Activated T-helper 1 cell treated with anti-CD3 and anti-CD28 coated beads, Interleukin-12 subunit alpha, Interleukin-12 subunit beta, Interleukin-2, Interleukin-4 antibody, amounts not matched to agents 30 ng/mL and 10 ng/mL and 1 ng/mL, durations not matched to agents 14 hours and 24 hours and 36 hours (primary cell): ENCODE data around the gene CRYBB1. TPM values are rescaled to one million over a fixed set of nuclear protein-coding genes. Genes with fewer than 3 reads are reported as not detected.

Experiments used
- DNase-seq: peaks from one replicate; pipeline ENCODE4 v3.0.0; 2021; ENCODE audit warnings: low spot score
- H3K27ac Mint-ChIP-seq: one replicate; pipeline ENCODE4 v1.8.0; 2021; ENCODE audit warnings: mild to moderate bottlenecking, mixed read lengths
- H3K27me3 Mint-ChIP-seq: one replicate; pipeline ENCODE4 v1.8.0; 2022; ENCODE audit warnings: mild to moderate bottlenecking, moderate library complexity, mixed read lengths; ENCODE audit not compliant: insufficient read depth
- H3K36me3 Mint-ChIP-seq: one replicate; pipeline ENCODE4 v1.8.0; 2021; ENCODE audit warnings: low read depth, mixed read lengths
- H3K4me1 Mint-ChIP-seq: one replicate; pipeline ENCODE4 v1.8.0; 2021; ENCODE audit warnings: low read depth, mixed read lengths
- H3K4me3 Mint-ChIP-seq: one replicate; pipeline ENCODE4 v1.8.0; 2021; ENCODE audit warnings: mild to moderate bottlenecking, moderate library complexity, mixed read lengths
- H3K9me3 Mint-ChIP-seq: one replicate; pipeline ENCODE4 v1.8.0; 2021; ENCODE audit warnings: mixed read lengths
- intact Hi-C: fragments of 100-400 bp; cut with micrococcal nuclease; formaldehyde crosslinking; loops from one replicate; pipeline ENCODE4 v1.15.1; 2024
- total RNA-seq: library from RNA; stranded (reverse); gene quantifications from 2 replicates; pipeline ENCODE4 v1.2.3, GENCODE V29; 2022

The CRYBB1 gene
- total RNA-seq, 1 donor from 2014 or later: not detected

- H3K4me1 Mint-ChIP-seq: peaks cover 79% of the 10 kb centered on the region
- H3K9me3 Mint-ChIP-seq: no peaks in the 10 kb centered on the region
- H3K27me3 Mint-ChIP-seq: no peaks in the 10 kb centered on the region
- intact Hi-C loops: loop anchor here (1.0 to 5.0 kb wide), 8 partner anchors 11 to 159 kb away; partner anchors contain the start of genes HPS4, SRRD and TFIP11
- peak; percentile 74 for DNase-seq
- peaks cover 12% of the 10 kb centered on the region for H3K36me3 Mint-ChIP-seq
- H3K27ac Mint-ChIP-seq: peak within 1 kb of the TSS; percentile 94
- H3K4me3 Mint-ChIP-seq: peak within 1 kb of the TSS; percentile 95
Measured at GRCh38 chr22:26589845-26590736, 27.7 kb downstream of the CRYBB1 start, which contains the start of gene TPST2. TPST2 (minus strand) TSS chr22:26590132; CDS start chr22:26541630, 48,502 bp downstream.

GRCh38 chr22:26589367-26589844, 28.4 kb downstream of the CRYBB1 start:
- H3K27ac Mint-ChIP-seq: peak overlapping the region; percentile 81
- intact Hi-C loops: loop anchor here (5.0 kb wide), 1 partner anchor 42 kb away; no protein-coding TSS in a partner anchor
- no peaks in the 10 kb centered on the region for H3K9me3 Mint-ChIP-seq
- H3K4me1 Mint-ChIP-seq: peaks cover 80% of the 10 kb centered on the region
- peak; percentile 11 for DNase-seq
- no peaks in the 10 kb centered on the region for H3K27me3 Mint-ChIP-seq
- peak overlapping the region; percentile 90 for H3K4me3 Mint-ChIP-seq
- H3K36me3 Mint-ChIP-seq: peaks cover 12% of the 10 kb centered on the region

- peak overlapping the region; percentile 90 for H3K4me3 Mint-ChIP-seq
- H3K4me1 Mint-ChIP-seq: peaks cover 80% of the 10 kb centered on the region
- DNase-seq: no peak
- H3K9me3 Mint-ChIP-seq: no peaks in the 10 kb centered on the region
- peaks cover 17% of the 10 kb centered on the region for H3K36me3 Mint-ChIP-seq
- peak overlapping the region; percentile 81 for H3K27ac Mint-ChIP-seq
- H3K27me3 Mint-ChIP-seq: no peaks in the 10 kb centered on the region
- intact Hi-C loops: loop anchor here (5.0 kb wide), 1 partner anchor 42 kb away; no protein-coding TSS in a partner anchor
Measured at GRCh38 chr22:26588729-26589366, 29.0 kb downstream of the CRYBB1 start.

- peaks cover 75% of the 10 kb centered on the region for H3K4me1 Mint-ChIP-seq
- peak overlapping the region; percentile 35 for H3K27ac Mint-ChIP-seq
Measured at GRCh38 chr22:26587991-26588613, 29.7 kb downstream of the CRYBB1 start.

GRCh38 chr22:26586556-26587325, 31.1 kb downstream of the CRYBB1 start:
- intact Hi-C loops: loop anchor here (5.0 kb wide), 1 partner anchor 39 kb away; no protein-coding TSS in a partner anchor
- Mint-ChIP-seq H3K4me1 (peaks cover 66% of the 10 kb centered on the region), H3K27me3 (no peaks in the 10 kb centered on the region), H3K27ac (peak overlapping the region; percentile 48), H3K36me3 (peaks cover 23% of the 10 kb centered on the region), H3K4me3 (peak overlapping the region; percentile 49), H3K9me3 (no peaks in the 10 kb centered on the region)
- DNase-seq: no peak

More at GRCh38 chr22:26587991-26588613, 29.7 kb downstream of the CRYBB1 start:
- H3K4me3 Mint-ChIP-seq: peak overlapping the region; percentile 90
- intact Hi-C loops: loop anchor here (5.0 kb wide), 1 partner anchor 41 kb away; no protein-coding TSS in a partner anchor
- no peaks in the 10 kb centered on the region for H3K9me3 Mint-ChIP-seq
- DNase-seq: no peak
- peaks cover 17% of the 10 kb centered on the region for H3K36me3 Mint-ChIP-seq
- H3K27me3 Mint-ChIP-seq: no peaks in the 10 kb centered on the region

- peak overlapping the region; percentile 30 for H3K4me3 Mint-ChIP-seq
- peak overlapping the region; percentile 23 for H3K27ac Mint-ChIP-seq
- DNase-seq: no peak
- no peaks in the 10 kb centered on the region for H3K9me3 Mint-ChIP-seq
- H3K36me3 Mint-ChIP-seq: peaks cover 25% of the 10 kb centered on the region
- no peaks in the 10 kb centered on the region for H3K27me3 Mint-ChIP-seq
- intact Hi-C loops: loop anchor here (5.0 kb wide), 1 partner anchor 38 kb away; no protein-coding TSS in a partner anchor
- peaks cover 72% of the 10 kb centered on the region for H3K4me1 Mint-ChIP-seq
Measured at GRCh38 chr22:26585104-26585790, 32.6 kb downstream of the CRYBB1 start.

- Mint-ChIP-seq H3K9me3 (no peaks in the 10 kb centered on the region), H3K4me3 (no peak overlapping the region), H3K27ac (peak overlapping the region; percentile 40), H3K36me3 (peaks cover 29% of the 10 kb centered on the region), H3K27me3 (no peaks in the 10 kb centered on the region), H3K4me1 (peaks cover 78% of the 10 kb centered on the region)
- intact Hi-C loops: no loop called here
- no peak for DNase-seq
Measured at GRCh38 chr22:26584010-26584409, 33.8 kb downstream of the CRYBB1 start.

- H3K4me3 Mint-ChIP-seq: no peak overlapping the region
- no peak for DNase-seq
- peaks cover 31% of the 10 kb centered on the region for H3K36me3 Mint-ChIP-seq
- no peak overlapping the region for H3K27ac Mint-ChIP-seq
- H3K9me3 Mint-ChIP-seq: no peaks in the 10 kb centered on the region
- intact Hi-C loops: no loop called here
- H3K27me3 Mint-ChIP-seq: no peaks in the 10 kb centered on the region
- peaks cover 71% of the 10 kb centered on the region for H3K4me1 Mint-ChIP-seq
Measured at GRCh38 chr22:26581633-26582168, 36.1 kb downstream of the CRYBB1 start.

GRCh38 chr22:26581026-26581425, 36.8 kb downstream of the CRYBB1 start:
- Mint-ChIP-seq H3K36me3 (peaks cover 36% of the 10 kb centered on the region), H3K9me3 (no peaks in the 10 kb centered on the region), H3K4me3 (peak overlapping the region; percentile 9), H3K4me1 (peaks cover 71% of the 10 kb centered on the region), H3K27ac (peak overlapping the region; percentile 53), H3K27me3 (no peaks in the 10 kb centered on the region)
- no peak for DNase-seq
- intact Hi-C loops: no loop called here

GRCh38 chr22:26580240-26580962, 37.4 kb downstream of the CRYBB1 start:
- H3K4me1 Mint-ChIP-seq: peaks cover 69% of the 10 kb centered on the region
- peaks cover 35% of the 10 kb centered on the region for H3K36me3 Mint-ChIP-seq
- peak overlapping the region; percentile 84 for H3K27ac Mint-ChIP-seq
- DNase-seq: no peak
- peak overlapping the region; percentile 62 for H3K4me3 Mint-ChIP-seq
- no peaks in the 10 kb centered on the region for H3K9me3 Mint-ChIP-seq
- intact Hi-C loops: no loop called here
- H3K27me3 Mint-ChIP-seq: no peaks in the 10 kb centered on the region
